Cerebellar nuclear complex (tissue), 1 donor: Measurements from ENCODE around the gene UTF1.
"Not testable (repeated sequence)": the region's sequence is repeated elsewhere in the genome, so short reads cannot be mapped to it uniquely, and the experiment has no call there.

ENCODE experiments used
- DNase-seq, 2 experiments: peaks; one replicate each; lab custom pipeline; 2025; lab: John Stamatoyannopoulos, UW

UTF1 gene

GRCh38 chr10:133227256-133227655 is 2.8 kb upstream of the UTF1 start:
- no peak for DNase-seq

- DNase-seq, result no peak
Observed at GRCh38 chr10:133229265-133230043, 563 bp upstream of the UTF1 start.

- DNase-seq, result no peak
Observed at GRCh38 chr10:133230387-133231195, 574 bp downstream of the UTF1 start.

- DNase-seq, result no peak
Observed at GRCh38 chr10:133231244-133231945, 1.4 kb downstream of the UTF1 start.

- DNase-seq, result no peak
Observed at GRCh38 chr10:133231946-133232574, 2.0 kb downstream of the UTF1 start.

- not testable (repeated sequence) for DNase-seq
Observed at GRCh38 chr10:133234796-133235195, 4.8 kb downstream of the UTF1 start.

GRCh38 chr10:133235265-133235855 is 5.3 kb downstream of the UTF1 start:
- no peak for DNase-seq

GRCh38 chr10:133235932-133236331 is 5.9 kb downstream of the UTF1 start:
- DNase-seq, result no peak

GRCh38 chr10:133236401-133237240 is 6.6 kb downstream of the UTF1 start:
- no peak for DNase-seq

- no peak for DNase-seq
Observed at GRCh38 chr10:133237241-133237587, 7.2 kb downstream of the UTF1 start.

- DNase-seq, result no peak
Observed at GRCh38 chr10:133237588-133238465, 7.8 kb downstream of the UTF1 start, which contains the start of gene VENTX. Gene VENTX, plus strand, starts transcription at chr10:133237855. Its CDS starts 60 bp downstream, at chr10:133237915.

- DNase-seq, result no peak
Observed at GRCh38 chr10:133238466-133238804, 8.4 kb downstream of the UTF1 start.

GRCh38 chr10:133239990-133240389 is 10.0 kb downstream of the UTF1 start:
- no peak for DNase-seq

- DNase-seq, result no peak
Observed at GRCh38 chr10:133241501-133242205, 11.6 kb downstream of the UTF1 start.

GRCh38 chr10:133242611-133243356 is 12.8 kb downstream of the UTF1 start:
- DNase-seq, result no peak

GRCh38 chr10:133243593-133243992 is 13.6 kb downstream of the UTF1 start:
- DNase-seq, result no peak

GRCh38 chr10:133245439-133246235 is 15.6 kb downstream of the UTF1 start:
- DNase-seq, result no peak

- no peak for DNase-seq
Observed at GRCh38 chr10:133246236-133246626, 16.2 kb downstream of the UTF1 start.
